GF-D8 (cell line): ENCODE data around the gene PBLD.

Experiments used
- DNase-seq: peaks from one replicate; lab custom pipeline; 2025; lab: John Stamatoyannopoulos, UW

The PBLD gene

DNA sequence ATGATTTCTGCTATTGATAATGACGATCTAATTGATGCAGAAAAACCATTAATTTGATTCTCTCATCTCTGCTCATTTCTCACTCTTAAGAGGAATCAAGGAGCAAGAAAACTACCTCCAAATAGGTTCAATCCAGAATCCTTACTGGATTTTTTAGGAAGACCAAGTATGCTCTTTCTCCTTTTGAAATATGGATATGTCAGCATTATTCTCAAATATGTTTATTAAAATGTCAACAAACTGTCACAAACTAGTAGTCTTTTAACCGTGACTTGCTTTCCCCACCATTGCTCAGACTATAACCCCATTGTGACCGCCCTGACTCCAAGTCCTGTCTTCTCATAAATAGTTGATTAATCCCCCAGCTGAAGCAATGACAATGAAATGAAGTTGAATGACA lies 99.7 kb downstream of the PBLD start:
- no peak for DNase-seq
